ENCODE results near the gene SLC35F1.
"Not testable (repeated sequence)": the region's sequence is repeated elsewhere in the genome, so short reads cannot be mapped to it uniquely, and the experiment has no call there.

SLC35F1 gene

GRCh38 chr6:118016532-118016931 lies 109.5 kb downstream of the SLC35F1 start:
- no peak for DNase-seq

GRCh38 chr6:118017301-118017848 lies 110.3 kb downstream of the SLC35F1 start:
- no peak for DNase-seq

GRCh38 chr6:118023771-118024170 lies 116.7 kb downstream of the SLC35F1 start:
- DNase-seq, result no peak

- DNase-seq, result no peak
Observed at GRCh38 chr6:118029967-118030366, 122.9 kb downstream of the SLC35F1 start.

- DNase-seq, result not testable (repeated sequence)
Observed at GRCh38 chr6:118037479-118037878, 130.4 kb downstream of the SLC35F1 start.

GRCh38 chr6:118042855-118043254 lies 135.8 kb downstream of the SLC35F1 start:
- DNase-seq, result no peak

GRCh38 chr6:118044275-118044674 lies 137.2 kb downstream of the SLC35F1 start:
- DNase-seq, result no peak

- DNase-seq, result no peak
Observed at GRCh38 chr6:118054082-118054481, 147.0 kb downstream of the SLC35F1 start.

- DNase-seq, result no peak
Observed at GRCh38 chr6:118061666-118062065, 154.6 kb downstream of the SLC35F1 start.

GRCh38 chr6:118080547-118080946 lies 173.5 kb downstream of the SLC35F1 start:
- DNase-seq, result no peak

GRCh38 chr6:118083711-118084110 lies 176.6 kb downstream of the SLC35F1 start:
- DNase-seq, result no peak

- DNase-seq, result no peak
Observed at GRCh38 chr6:118085665-118086064, 178.6 kb downstream of the SLC35F1 start.

- no peak for DNase-seq
Observed at GRCh38 chr6:118086159-118086558, 179.1 kb downstream of the SLC35F1 start.

- DNase-seq, result no peak
Observed at GRCh38 chr6:118092086-118092485, 185.0 kb downstream of the SLC35F1 start.

GRCh38 chr6:118097576-118097975 lies 190.5 kb downstream of the SLC35F1 start:
- DNase-seq, result no peak

GRCh38 chr6:118100717-118101116 lies 193.7 kb downstream of the SLC35F1 start:
- DNase-seq, result no peak

GRCh38 chr6:118101220-118101619 lies 194.2 kb downstream of the SLC35F1 start:
- no peak for DNase-seq

GRCh38 chr6:118101831-118102345 lies 194.8 kb downstream of the SLC35F1 start:
- DNase-seq, result no peak

- DNase-seq, result no peak
Observed at GRCh38 chr6:118102401-118102800, 195.3 kb downstream of the SLC35F1 start.

- DNase-seq, result no peak
Observed at GRCh38 chr6:118103381-118104146, 196.5 kb downstream of the SLC35F1 start.

- no peak for DNase-seq
Observed at GRCh38 chr6:118122161-118122725, 215.2 kb downstream of the SLC35F1 start.

GRCh38 chr6:118122801-118123200 lies 215.7 kb downstream of the SLC35F1 start:
- no peak for DNase-seq

- DNase-seq, result no peak
Observed at GRCh38 chr6:118123503-118124037, 216.5 kb downstream of the SLC35F1 start.

GRCh38 chr6:118124851-118125250 lies 217.8 kb downstream of the SLC35F1 start:
- DNase-seq, result no peak
